Measurements from ENCODE around the gene STK16.
"Not testable (repeated sequence)": the region's sequence is repeated elsewhere in the genome, so short reads cannot be mapped to it uniquely, and the experiment has no call there.

STK16 gene

DNA sequence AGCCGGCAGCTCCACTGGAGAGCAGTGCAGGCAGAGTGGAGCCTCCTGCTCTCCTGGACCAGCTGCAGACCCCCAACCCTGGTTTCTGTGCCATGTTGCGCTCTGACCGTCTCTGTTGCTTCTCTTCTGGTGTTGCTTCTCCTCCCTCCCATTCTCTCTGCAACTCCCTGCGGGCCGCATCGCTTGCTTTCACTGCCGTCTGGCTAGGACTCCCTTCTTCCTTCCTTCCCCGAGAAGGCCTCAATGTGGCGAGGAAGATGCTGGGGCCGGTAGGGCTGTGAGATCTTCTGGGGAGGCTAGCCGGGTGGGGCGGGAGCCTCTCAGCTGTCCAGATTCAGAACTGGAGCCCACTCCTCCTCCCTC is 40.1 kb downstream of the STK16 start:
- no peak for DNase-seq (ENCODE audit: low read depth)
- no peak overlapping the region for H3K4me3 ChIP-seq (replicated peaks; ENCODE audit: low read depth, low read length)
- TF ChIP-seq, protein P1, sequence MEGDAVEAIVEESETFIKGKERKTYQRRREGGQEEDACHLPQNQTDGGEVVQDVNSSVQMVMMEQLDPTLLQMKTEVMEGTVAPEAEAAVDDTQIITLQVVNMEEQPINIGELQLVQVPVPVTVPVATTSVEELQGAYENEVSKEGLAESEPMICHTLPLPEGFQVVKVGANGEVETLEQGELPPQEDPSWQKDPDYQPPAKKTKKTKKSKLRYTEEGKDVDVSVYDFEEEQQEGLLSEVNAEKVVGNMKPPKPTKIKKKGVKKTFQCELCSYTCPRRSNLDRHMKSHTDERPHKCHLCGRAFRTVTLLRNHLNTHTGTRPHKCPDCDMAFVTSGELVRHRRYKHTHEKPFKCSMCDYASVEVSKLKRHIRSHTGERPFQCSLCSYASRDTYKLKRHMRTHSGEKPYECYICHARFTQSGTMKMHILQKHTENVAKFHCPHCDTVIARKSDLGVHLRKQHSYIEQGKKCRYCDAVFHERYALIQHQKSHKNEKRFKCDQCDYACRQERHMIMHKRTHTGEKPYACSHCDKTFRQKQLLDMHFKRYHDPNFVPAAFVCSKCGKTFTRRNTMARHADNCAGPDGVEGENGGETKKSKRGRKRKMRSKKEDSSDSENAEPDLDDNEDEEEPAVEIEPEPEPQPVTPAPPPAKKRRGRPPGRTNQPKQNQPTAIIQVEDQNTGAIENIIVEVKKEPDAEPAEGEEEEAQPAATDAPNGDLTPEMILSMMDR (IDR thresholded peaks at IDR 0.05; ENCODE audit: low read length, missing control alignments): no peak

DNA sequence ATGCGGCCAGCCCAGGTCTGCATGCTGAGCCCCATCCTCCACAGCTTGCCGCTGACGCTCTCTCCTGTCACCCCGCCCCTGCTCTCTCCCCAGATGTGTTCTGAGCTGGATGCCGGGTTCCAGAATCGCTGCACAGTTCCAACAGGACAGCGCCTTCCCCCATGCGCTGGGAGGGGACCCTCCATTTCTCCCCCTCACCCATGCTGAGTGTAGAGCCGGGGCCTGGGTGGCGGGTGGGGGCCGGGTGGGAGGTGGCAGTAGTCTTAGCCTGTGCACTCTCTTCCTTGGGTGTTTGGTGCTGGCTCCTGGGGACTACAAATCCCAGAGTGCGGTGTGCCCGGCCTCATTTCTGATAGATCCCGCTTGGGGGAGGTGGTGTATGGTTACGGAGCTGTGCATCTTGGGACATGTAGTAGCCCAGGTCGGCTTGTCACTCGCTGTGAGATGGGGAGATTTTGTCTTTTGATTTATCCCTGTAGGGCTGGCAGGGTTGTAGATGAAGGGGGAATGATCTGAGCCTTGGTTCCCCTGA is 40.7 kb downstream of the STK16 start:
- TF ChIP-seq, protein P1 (IDR thresholded peaks at IDR 0.05; ENCODE audit: low read length, missing control alignments): no peak
- H3K4me3 ChIP-seq (replicated peaks; ENCODE audit: low read depth, low read length): no peak overlapping the region
- peak; percentile 52 for DNase-seq (ENCODE audit: low read depth)

DNA sequence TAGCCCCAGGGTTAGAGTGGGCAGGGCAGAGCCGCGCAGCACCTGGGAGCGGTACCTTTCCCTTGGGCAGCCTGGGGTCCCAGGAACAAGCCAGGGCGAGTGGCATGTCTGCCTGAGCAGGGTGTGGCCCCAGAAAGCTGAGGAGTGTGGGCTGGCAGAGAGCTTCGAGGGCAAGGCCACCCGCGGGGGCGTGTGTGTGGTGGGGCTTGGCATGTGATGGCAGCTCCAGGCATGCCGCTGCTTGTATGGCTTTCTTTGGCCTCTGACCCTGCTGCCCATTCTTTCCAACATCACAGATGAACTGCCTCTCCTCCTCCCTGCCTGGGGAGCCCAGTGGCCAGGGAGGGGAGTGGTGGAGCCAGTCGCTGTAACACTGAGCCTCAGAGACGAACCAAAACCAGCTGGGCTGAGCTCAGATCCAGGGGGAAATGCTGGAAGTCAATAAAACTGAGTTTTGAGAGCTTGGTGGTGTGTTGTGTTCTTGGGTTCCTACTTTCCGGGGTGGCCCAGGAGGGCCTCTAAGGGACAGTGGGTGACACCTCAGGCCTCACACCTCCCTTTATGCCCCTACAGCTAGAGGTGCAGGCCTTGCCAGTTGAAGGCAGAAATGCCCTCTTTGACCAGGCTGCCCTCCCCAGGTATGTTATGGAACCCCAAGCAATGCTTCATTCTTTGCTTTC is 41.3 kb downstream of the STK16 start:
- TF ChIP-seq, protein P1 (IDR thresholded peaks at IDR 0.05; ENCODE audit: low read length, missing control alignments): no peak
- DNase-seq (ENCODE audit: low read depth): no peak
- H3K4me3 ChIP-seq (replicated peaks; ENCODE audit: low read depth, low read length): no peak overlapping the region

DNA sequence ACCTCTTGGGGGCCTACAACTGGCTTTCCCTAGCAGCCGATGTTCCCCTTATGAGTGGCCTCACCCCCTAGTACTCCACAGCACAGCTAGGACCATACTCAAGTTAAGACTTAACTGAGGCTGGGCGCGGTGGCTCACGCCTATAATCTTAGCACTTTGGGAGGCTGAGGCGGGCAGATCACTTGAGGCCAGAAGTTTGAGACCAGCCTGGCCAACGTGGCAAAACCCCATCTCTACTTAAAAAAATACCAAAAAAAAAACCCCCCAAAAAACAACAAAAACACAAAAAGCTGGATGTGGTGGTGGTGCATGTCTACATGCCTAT is 41.8 kb downstream of the STK16 start:
- DNase-seq (ENCODE audit: low read depth); H3K4me3 ChIP-seq (replicated peaks; ENCODE audit: low read depth, low read length): not testable (repeated sequence)

DNA sequence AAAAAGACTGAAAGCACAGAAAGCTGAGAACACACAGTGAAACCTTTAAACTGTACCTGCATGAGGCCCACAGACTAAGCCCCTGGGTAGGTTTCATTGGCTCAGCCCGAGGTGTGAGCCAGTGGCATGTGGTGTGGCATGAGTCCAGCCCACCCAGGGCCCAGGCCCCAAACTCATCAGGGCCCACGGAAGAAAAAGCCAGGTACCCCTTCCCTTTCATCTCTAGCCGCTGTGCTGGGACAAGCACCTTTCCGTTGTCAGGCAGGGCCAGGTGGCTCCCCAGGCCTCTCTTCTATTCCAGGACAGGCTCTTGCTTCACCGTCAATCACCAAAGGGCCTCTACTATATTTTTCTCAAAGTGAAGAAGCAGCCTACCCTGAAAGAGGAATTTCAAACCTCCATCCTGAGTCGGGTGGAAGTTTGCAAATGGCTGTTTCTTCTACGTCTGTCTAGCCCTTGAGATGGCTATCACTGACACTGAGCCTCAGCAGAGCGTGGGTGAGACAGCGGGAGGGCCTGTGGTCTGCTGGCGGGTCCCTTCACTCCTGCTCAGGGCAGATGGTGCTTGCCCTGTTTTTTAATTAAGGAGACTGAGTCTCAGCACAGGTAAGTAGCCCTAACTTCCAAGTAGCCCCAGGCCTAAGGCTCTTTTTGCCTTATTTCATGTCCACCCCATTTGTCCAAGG is 42.4 kb downstream of the STK16 start:
- no peak overlapping the region for H3K4me3 ChIP-seq (replicated peaks; ENCODE audit: low read depth, low read length)
- DNase-seq (ENCODE audit: low read depth): no peak
- TF ChIP-seq, protein P1 (IDR thresholded peaks at IDR 0.05; ENCODE audit: low read length, missing control alignments): no peak

DNA sequence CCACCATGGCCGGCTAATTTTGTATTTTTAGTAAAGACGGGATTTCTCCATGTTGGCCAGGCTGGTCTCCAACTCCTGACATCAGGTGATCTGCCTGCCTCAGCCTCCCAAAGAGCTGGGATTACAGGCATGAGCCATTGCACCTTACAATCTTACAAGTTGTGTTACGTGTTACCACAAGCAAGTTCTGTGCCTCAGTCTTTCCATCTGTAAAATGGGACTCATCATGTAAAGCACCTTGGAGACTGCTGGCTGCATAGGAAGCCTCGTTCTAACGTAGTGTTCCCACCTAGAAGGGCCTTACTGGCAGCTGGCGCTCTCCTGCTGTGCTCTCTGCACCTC is 43.9 kb downstream of the STK16 start:
- no peak overlapping the region for H3K4me3 ChIP-seq (replicated peaks; ENCODE audit: low read depth, low read length)
- no peak for DNase-seq (ENCODE audit: low read depth)
- TF ChIP-seq, protein P1 (IDR thresholded peaks at IDR 0.05; ENCODE audit: low read length, missing control alignments): no peak

DNA sequence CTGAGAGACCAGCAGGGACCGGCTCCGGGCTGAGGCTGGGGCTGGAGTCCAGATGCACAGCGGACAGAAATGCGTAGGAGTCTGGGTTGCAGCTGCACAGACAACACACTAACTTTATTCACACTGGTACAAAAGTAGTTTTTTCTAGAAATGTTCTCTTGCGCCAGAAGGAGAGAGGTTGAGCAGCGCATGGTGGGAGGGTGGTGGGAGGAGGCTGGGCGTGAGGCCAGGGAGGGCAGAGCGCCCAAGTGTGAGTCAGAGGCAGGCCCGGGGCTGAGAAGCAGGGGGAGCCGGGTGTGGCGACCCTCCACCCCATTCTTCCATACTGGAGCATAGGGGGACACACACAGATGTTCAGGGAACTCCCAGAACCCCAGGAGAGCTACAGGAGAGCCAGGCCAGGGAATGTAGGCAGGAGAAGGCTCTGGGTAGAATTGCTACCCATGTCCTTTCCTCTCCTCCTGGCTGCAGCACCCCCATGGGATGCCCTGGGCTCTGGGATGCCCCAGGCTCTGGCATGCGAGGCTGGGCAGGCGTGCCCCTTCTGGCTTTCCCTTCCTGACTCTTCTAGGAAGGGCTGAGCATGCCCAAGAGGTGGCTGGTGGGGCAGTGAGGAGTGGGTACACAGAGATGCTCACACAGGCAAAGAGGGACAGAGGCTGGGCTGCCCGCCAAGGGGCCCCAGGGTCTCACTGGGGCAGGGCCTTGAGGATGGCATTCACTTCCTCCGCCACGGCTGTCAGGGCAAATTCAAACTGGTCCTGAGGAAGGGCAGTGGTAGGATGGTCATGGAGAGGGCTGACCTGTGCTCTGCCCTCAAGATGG is 44.5 kb downstream of the STK16 start:
- DNase-seq (ENCODE audit: low read depth): peak; percentile 98
- H3K4me3 ChIP-seq (replicated peaks; ENCODE audit: low read depth, low read length): no peak overlapping the region
- TF ChIP-seq, protein P1 (IDR thresholded peaks at IDR 0.05; ENCODE audit: low read length, missing control alignments): no peak

Data from fibroblast of pulmonary artery (primary cell).